GM18909 (cell line): ENCODE data around the gene RBP2.
"Not testable (repeated sequence)": the region's sequence is repeated elsewhere in the genome, so short reads cannot be mapped to it uniquely, and the experiment has no call there.

Experiments used
- ATAC-seq: cut with Tn5 transposase; IDR thresholded peaks from one replicate; pipeline ENCODE4 v1.9.1; 2021; ENCODE audit warnings: mild to moderate bottlenecking; ENCODE audit not compliant: unreplicated experiment, poor library complexity

Gene RBP2

GRCh38 chr3:139447486-139447885, 28.8 kb downstream of the RBP2 start:
- ATAC-seq: no peak

DNA sequence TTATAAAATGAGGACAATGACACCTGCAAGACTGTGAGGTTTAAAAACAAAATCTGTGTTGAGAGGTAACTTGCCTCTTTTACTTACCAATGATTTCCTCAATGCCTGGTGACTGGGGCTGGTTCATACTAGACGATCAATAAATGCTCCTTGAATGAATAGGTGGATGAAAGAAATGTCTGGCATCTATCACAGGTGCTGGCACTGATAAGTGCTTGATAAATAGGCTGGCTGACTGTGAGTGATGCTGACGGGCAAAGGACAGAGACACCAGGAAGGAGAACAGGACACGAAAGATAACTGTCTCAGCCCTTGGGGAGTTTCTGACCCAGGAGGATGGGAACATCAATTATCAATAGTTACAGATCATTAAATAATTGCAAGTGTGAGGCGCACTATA, 31.9 kb downstream of the RBP2 start:
- no peak for ATAC-seq

GRCh38 chr3:139443186-139443585, 33.1 kb downstream of the RBP2 start:
- no peak for ATAC-seq

GRCh38 chr3:139441656-139442055, 34.7 kb downstream of the RBP2 start:
- no peak for ATAC-seq

- no peak for ATAC-seq
Observed at GRCh38 chr3:139440639-139441556, 35.4 kb downstream of the RBP2 start.

DNA sequence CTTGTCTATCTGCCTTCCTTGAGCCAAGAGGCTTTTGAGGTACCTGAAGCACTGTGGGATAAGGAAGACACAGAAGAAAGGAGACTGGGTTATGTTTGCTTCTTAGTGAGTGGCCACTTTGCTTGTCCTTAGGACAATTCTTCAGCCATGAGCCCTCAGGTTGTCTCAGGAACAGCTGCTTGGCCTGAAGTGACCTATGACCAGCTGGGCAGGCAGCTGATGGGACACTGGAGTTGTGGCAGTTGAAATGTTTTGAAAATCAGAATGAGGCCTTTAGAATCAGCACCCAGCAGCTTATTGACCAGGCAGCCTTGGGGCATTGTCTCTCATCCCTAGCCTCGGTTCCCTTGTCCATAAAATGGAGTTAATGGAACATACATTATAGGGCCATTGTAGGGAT, 37.0 kb downstream of the RBP2 start:
- ATAC-seq: no peak

GRCh38 chr3:139434764-139435307, 41.5 kb downstream of the RBP2 start:
- no peak for ATAC-seq

GRCh38 chr3:139434228-139434627, 42.1 kb downstream of the RBP2 start:
- ATAC-seq: no peak

DNA sequence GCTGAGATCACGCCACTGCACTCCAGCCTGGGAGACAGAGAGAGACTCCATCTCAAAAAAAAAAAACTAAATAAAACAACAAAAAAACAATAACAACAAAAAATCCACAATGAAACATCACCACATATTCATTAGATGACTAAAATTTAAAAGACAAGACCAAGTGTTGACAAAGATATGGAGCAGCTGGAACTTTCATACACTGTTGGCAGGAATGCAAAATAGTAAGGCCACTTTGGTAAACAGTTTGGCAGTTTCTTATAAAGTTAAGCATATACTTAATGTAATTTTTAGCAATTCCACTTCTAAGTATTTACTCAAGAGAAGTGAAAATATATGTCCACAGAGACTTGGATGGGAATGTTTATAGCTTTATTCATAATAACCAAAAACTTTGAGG, 43.2 kb downstream of the RBP2 start:
- ATAC-seq: no peak

- ATAC-seq: no peak
Observed at GRCh38 chr3:139430493-139430892, 45.8 kb downstream of the RBP2 start.

DNA sequence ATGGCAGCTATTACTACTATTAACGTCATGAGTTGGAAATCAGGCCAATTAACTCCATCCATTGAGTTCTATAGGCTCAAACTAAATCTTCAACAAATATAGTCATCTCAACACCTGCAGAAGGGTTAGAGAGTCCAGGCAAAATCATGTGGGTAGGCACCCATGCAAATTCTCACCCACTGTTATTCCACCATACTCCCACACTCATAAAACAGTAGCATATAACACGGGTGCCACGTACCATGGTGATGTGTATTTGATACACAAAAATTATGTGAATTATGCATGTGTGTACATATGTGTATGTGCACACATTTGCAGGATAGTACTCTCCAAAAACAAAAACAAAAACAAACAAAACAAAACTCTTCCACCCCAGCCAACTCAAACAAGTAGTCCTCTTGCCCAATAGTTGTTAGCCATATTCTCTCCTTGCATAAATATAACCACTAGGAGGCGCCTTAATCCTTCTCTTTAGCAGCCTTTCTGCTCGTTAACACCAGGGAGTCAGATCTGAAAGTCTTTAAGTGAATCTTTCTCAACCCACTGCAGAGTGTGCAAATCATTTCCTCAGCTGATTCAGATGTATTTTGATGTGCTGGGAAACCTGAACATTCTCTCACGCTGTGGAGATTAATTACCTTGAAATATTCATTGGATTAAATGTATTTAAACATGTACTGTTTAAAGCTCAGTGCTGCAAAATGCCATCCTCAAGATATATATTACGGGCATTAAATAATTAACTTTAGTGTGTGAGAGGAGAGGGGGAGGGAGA, 48.8 kb downstream of the RBP2 start:
- peak; percentile 82 for ATAC-seq

DNA sequence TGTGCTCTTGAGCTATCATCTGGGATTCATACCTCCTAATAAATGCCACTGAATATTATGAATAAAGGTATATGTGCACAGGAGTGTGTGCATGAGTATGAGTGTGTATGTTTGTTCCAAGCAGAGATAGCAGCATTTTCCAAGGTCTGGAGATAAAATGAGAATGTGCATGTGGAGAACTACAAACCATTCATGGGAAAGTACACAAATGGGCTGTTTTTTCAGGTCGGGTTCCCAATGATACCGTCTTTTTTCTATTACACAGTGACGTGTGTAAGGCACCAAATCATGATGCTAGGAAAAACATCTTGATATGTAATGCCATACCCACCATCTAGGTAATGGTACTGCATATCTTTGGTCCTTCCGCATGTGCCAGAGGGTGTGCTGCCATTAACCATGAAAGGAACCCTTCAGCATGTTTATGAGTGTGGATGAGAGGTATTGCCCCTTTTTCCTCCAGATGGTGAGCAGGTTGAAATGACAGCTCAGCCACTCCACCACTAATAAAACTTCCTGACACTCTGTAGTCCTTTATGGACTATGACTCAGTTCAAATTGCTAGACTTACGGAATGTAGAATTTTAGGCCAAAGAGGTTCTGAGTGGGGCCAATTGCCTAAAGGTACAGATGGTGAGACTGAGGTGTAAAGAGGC, 50.4 kb downstream of the RBP2 start:
- ATAC-seq: no peak

DNA sequence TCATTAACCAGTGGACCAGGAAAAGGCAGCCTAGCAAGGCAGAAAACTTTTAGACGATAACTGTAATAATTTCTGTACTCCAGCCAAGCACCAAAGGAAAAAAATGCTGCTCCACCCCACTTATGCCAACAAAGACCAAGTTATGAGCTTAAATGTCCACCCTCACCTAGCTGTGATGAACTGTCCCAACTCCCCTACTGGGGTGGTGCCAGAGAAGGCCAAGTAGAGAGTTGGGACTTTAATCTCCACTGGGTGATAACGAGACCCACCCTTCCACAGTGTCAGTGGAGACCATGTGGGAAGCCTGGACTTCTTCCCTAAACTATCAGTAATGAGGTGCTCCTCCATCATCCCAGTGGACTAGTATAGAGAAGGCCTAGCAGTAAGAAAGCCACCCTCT, 53.1 kb downstream of the RBP2 start:
- no peak for ATAC-seq

GRCh38 chr3:139421460-139421859, 54.9 kb downstream of the RBP2 start:
- no peak for ATAC-seq

DNA sequence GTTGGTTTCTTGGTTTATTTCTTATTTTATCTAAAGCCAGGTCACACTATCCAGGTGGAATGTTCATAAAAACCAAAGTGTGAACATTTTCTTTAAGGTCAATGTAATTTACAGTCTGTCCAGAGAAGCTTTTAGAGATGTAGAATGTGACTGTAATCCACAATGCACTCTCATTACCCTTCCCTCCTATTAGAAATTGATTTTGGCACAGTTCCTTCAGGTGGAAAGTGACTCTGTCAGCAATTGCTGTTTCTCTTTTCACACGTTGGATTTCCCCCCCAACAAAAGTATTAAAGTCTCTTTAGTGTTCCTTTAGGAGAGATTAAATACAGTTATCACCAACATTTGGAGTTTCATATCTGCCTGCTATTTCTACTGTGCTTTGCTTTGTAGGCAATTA, 55.3 kb downstream of the RBP2 start:
- no peak for ATAC-seq

DNA sequence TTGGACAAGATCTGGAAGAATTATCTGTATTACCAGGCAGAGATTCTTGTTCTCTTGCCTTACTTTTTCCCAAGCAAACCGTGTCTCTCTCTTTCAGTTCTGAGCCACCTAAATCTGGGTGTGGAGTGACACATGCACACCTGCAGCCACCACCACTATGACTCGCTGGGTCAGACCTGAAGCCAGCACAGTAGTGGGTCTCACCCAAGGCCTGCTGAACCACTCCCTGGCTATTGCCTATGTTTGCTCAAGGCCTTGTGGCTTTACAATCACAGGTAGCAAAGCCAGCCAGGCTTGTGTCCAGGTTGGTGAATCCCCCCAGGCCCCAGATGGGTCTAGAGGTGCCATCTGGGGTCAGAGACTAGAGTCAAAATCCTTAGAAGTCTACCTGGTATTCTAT, 58.2 kb downstream of the RBP2 start:
- no peak for ATAC-seq

- no peak for ATAC-seq
Observed at GRCh38 chr3:139416275-139416674, 60.0 kb downstream of the RBP2 start.

DNA sequence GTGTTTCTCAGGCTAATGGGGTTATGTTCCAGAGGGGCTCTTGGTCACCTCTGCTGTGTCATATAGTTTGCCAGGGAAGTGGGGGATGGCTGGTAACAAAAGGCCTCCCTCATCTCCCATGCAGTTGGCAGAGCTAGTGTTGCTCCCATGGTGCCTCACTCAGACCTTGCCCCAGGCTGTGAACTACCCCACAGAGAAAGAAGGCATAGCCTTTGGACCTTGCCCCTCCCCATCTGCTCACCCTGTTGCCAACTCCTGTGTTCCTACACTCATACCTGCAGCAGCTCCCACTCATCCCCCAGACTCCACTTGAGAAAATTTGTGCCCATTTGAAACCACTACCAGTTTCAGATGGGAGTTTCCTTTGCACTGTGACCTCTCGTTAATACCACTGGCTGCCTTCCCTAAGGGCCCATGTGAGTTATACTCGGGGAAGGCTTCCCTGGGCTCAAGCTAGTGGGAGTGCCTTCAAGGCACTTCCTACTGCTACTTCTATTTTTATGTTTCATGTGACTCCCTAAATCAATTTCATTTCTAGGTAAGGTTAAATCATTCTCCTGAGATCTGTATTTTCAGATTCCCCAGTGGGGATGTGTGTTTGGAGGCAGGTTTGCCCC, 61.6 kb downstream of the RBP2 start:
- ATAC-seq: no peak

GRCh38 chr3:139412891-139413290, 63.4 kb downstream of the RBP2 start:
- not testable (repeated sequence) for ATAC-seq
